Panc1 (cell line): ENCODE data around the gene TNRC6A.
A peak's percentile ranks its signal among the peaks of the same experiment; 100 is the strongest.

Experiments
- CTCF ChIP-seq: fragments of 450-650 bp; IDR thresholded peaks from 2 replicates; pipeline ENCODE4 v1.5.1; 2017; ENCODE audit warnings: mild to moderate bottlenecking
- POLR2AphosphoS5 ChIP-seq: IDR thresholded peaks from 2 replicates; pipeline ENCODE4 v1.6.1; 2012; ENCODE audit warnings: mild to moderate bottlenecking, low read depth, low read length, moderate library complexity
- REST ChIP-seq, 2 experiments: IDR thresholded peaks; 2 replicates each; pipeline ENCODE4 v1.6.1; 2011 to 2012; ENCODE audit warnings: low read depth in 2 of 2, control low read depth in 1 of 2, low read length in 1 of 2, mild to moderate bottlenecking in 1 of 2, moderate library complexity in 1 of 2; ENCODE audit not compliant: insufficient read depth in 1 of 2
- SIN3A ChIP-seq: IDR thresholded peaks from 2 replicates; pipeline ENCODE4 v1.6.1; 2012; ENCODE audit warnings: low read depth, mild to moderate bottlenecking, low read length, moderate library complexity, borderline replicate concordance; ENCODE audit not compliant: insufficient read depth
- TCF7L2 ChIP-seq: IDR thresholded peaks from 2 replicates; pipeline ENCODE4 v1.6.1; 2011; ENCODE audit warnings: mild to moderate bottlenecking, low read depth, low read length, inconsistent platforms

DNA sequence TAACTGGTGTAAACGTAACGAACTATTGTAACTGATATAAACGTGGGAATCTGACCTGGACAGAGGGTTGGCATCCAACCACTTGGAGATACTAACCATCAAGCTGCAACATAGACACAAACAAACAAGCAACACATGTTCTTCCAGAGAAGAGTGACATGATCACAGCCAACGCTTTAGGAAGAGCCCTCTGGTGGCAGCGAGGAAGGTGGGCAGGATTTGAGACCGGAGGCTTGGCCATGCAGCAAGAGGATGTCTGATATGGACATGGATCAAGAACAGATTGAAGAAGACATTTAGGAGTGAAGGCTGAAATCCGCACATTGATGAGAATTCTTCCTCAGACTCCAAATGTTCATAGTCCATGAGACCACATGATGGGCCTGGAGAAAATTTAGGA, 40.3 kb upstream of the TNRC6A start:
- peak; percentile 88 for TF ChIP-seq CTCF
- TF ChIP-seq POLR2AphosphoS5 = no peak
- no peak for TF ChIP-seq SIN3A
- TF ChIP-seq REST (IDR thresholded peaks at IDR 0.05; ENCODE audit: insufficient read depth in 1 of 2, low read depth in 2 of 2, low read length in 1 of 2) = no peak
- no peak for TF ChIP-seq TCF7L2
